ENCODE results near the gene HSF2BP. TPM values are rescaled to one million over a fixed set of nuclear protein-coding genes. Genes with fewer than 3 reads are reported as not detected.
"Not testable (repeated sequence)": the region's sequence is repeated elsewhere in the genome, so short reads cannot be mapped to it uniquely, and the experiment has no call there.

Gene HSF2BP
- total RNA-seq, 1 donor from 2014 or later = 0.26 TPM

DNA sequence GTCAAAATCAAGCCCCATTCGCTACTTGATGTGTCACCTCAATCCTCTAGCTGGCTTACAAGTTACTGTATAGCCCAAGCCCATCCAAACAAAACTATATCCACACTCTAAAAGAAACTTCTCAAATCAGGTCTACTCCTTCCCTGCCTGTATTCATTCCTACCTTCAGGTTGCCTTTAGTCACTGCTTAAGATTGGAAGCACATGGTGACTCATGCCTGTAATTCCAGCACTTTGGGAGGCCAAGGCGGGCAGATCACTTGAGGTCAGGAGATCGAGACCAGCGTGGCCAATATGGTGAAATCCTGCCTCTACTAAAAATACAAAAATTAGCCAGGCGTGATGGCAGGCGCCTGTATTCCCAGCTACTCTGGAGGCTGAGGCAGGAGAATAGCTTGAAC lies 7.4 kb downstream of the HSF2BP start:
- not testable (repeated sequence) for DNase-seq (ENCODE audit: low read depth in 2 of 2)

DNA sequence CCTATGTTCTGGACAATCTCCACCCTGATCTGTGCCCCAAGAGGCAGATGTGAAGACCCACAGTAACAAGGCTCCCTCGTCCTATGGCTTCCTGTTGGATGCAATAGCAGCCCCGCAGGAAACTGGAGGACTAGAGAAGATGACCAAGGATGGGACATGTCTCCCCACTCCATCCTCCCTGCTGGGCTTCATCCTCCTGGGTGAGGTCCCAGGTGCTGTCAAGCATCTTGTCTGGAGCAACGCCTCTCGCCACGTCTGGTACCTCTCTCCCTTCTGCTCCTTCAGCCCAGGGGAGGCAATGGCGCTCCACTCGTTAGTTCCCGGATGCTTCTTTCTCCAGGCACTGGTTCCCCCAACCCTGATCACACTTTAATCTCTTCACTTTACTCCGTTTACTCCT lies 11.1 kb downstream of the HSF2BP start:
- DNase-seq (ENCODE audit: low read depth in 2 of 2) = no peak

DNA sequence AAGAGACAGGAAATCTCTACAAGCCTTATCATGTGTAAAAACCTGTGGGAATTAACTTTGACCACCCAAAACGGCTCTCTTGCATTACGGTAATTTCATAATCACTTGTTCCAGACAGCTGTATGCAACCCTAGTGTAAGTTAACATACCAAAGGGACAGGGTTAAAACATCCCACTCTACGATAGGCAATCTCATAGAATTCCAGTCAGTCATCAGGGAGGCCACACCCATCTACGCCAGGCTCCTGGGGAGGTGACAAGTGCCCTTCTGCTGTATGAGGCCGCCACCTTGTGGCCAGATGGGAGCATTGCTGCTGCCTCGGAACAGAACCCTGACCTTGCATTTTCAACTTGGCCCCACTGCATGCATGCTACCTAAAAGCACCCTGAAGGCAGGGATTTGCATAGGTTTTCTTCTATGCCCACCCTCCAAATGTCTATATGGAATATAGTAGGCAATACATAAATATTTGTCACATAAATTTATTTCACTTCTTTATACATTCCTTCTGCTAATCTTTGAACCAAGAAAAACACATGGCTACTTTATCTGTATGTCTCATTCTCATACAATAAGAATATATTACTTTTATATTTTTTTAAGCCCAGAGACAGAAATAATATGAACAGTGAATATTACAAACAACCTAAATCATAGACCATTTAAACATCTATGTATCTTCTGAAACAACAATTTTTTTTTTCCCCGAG lies 12.6 kb downstream of the HSF2BP start:
- peak; percentile 84 to 92 for DNase-seq (ENCODE audit: low read depth in 2 of 2)

DNA sequence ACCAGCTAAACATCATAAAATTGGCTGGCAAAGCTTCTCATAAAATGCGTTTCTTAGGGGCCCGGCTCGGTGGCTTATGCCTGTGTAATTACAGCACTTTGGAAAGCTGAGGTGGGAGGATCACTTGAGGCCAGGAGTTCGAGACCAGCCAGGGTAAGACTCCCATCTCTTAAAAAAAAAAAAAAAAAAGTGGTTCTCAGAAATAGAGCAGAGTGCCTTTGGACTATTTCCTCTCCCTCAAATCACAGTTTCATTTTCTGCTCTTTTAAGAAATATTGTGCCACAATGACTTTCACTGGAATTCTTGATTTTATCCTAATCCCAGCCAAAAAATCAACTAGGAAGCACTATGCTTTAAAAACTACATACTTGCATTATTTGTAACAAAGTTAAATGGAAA lies 13.3 kb downstream of the HSF2BP start:
- no peak for DNase-seq (ENCODE audit: low read depth in 2 of 2)

DNA sequence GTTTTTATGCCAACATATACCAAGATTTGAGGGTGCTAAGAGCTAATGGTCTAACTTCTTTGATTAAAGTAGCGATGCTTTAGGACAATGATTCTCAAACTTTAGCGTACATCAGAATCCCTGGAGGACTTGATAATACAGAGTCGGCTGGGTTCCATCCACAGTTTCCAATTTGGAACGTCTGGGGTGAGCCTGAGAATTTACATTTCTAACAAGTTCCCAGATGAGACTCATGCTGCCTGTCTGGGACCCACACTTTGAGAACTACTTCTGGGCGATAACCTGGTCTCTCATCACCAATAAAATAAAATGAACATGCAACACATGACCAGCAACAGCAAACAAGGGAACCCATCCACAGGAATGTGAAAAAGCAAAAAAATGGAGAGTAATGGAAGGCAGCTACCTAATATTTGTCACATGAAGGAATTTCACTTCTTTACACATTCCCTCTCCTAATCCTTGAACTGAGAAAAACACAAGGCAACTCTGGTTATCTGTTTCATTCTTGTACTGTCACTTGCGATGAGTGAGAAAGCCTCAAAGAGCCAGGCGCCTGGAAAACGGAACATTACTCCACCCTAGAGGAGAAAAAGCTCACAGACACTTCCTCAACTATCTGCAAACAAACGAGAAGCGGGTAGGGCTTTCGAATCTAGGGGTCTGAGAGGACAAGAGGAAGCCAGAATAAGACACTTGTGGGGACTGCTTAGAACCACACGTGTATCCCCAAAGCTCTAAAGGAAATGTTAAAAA lies 14.0 kb downstream of the HSF2BP start:
- peak in 1 of 2 donors; percentile 73 for DNase-seq (ENCODE audit: low read depth in 2 of 2)

DNA sequence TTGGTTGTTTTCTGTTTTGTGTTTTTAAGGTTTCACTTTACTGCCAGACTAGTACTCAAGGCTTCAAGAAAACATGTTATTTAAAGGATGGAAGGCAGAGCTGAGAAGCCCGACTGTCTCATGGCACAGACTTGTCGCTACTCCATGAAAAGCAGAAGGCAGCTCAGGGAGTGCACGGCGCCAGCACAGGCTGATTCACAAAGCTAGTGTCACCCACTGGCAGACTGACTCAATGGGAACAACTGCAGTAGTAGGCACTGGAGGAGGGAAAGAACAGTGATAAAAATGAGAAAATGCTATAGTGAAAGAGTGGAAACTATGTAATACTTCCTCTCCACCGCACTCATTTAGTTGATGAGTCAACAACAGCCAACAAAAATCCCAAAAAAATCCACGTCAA lies 14.7 kb downstream of the HSF2BP start:
- peak in 1 of 2 donors; percentile 61 for DNase-seq (ENCODE audit: low read depth in 2 of 2)

DNA sequence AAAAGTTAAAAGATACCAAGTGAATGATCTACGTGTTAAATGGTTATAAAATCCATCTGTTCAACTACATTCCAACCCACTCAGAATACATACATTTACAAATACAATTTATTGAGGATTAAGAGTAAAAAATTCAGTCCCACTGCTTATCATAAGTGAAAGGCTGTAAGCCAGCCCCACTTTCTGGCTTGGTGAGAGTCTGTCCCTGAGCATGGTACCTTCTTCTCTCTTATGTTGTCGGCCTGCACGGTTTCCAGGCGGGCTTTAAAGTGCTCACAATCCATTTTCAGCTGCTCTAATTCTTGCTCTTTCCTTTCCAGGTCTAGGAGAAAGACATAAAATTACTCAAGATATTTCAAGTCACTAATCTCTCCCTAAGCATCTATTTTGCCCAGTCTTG lies 15.2 kb downstream of the HSF2BP start:
- DNase-seq (ENCODE audit: low read depth in 2 of 2) = no peak

DNA sequence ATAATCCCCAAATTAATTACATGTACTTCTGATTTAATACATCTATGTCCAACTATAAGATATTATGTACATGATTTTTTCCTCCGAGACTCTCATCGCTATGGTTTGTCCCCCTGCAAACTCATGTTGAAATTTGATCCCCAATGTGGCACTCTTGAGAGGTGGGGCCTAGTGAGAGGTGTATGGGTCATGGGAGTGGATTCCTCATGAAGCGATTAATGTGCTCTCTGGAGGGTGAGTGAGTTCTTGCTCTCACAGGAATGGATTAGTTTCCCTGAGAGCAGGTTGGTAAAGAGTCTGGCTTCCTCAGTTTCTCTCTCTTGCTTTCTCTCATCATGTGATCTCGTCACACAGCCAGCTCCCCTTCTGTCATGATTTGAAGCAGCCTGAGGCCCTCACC lies 16.1 kb downstream of the HSF2BP start:
- DNase-seq (ENCODE audit: low read depth in 2 of 2) = no peak

DNA sequence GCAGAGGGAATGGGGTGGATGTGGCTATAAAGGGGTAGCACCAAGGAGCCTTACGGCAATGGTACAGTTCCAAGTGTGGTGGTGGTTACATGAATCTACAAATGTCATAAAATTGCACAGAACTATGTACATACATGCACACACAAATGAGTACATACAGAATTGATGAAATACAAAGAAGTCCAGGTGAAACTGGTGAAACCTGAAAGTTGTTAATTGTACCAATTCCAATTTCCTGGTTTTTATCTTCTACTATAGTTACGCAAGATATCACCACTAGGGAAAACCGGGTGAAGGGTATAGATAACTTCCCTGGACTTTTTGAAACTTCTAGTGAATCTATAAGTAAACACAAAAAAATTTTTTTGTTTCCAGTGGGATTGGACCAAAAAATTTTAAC lies 18.9 kb downstream of the HSF2BP start:
- DNase-seq (ENCODE audit: low read depth in 2 of 2) = no peak

DNA sequence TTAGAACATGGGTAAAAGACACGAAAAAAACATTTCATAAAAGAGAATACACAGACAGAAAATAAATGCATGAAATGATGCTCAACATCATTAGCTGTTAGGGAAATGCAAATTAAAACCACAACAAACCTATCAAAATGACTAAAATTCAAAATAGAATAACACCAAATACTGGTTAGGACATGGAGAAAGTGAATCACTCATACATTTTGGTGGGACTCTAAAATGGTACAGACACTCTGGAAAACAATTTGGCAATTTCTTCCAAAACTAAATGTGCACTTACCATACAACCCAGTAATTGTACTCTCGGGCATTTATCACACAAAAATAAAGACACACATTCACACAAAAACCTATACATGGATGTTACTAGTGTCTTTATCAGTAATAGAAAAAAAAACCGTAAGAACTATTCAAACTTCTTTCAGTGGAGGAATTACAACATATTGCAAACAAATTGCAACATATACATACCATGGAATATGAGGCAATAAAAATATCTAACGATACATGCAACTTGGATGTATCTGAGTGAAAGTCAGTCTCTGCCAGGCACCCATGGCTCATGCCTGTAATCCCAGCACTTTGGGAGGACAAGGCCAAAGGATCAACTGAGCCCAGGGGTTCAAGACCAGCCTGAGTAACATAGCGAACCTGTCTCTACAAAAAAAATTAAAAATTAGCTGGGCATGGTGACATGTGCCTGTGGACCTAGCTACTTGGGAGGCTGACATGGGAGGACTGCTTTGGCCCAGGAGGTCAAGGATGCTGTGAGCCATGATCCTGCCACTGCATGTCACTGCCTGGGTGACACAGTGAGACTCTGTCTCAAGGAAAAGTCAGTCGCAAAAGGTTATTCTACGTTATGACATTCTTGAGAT lies 19.6 kb downstream of the HSF2BP start:
- no peak for DNase-seq (ENCODE audit: low read depth in 2 of 2)

DNA sequence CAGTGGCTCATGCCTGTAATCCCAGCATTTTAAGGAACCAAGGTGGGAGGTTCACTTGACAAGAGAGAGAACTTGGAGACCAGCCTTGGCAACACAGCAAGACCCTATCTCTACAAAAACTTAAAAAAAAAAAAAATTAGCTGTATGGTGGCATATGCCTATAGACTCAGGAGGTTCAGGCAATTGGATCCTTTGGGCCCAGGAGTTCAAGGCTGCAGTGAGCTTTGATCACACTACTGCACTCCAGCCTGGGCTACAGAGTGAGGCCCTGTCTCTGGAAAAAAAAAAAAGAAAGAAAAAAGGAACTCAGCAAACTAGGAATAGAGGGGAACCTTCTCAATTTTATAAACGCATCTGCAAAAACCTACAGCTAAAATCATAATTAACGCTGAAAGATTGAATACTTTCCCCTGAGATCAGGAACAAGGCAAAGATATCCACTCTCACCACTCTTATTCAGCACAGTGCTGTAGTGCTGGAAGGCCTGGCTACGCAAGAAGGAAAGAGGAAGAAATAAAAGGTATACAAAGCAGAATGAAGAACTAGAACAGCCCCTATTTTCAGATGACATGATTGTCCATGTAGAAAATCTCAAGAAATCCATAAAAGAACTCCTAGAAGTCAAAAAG lies 21.6 kb downstream of the HSF2BP start:
- no peak for DNase-seq (ENCODE audit: low read depth in 2 of 2)

DNA sequence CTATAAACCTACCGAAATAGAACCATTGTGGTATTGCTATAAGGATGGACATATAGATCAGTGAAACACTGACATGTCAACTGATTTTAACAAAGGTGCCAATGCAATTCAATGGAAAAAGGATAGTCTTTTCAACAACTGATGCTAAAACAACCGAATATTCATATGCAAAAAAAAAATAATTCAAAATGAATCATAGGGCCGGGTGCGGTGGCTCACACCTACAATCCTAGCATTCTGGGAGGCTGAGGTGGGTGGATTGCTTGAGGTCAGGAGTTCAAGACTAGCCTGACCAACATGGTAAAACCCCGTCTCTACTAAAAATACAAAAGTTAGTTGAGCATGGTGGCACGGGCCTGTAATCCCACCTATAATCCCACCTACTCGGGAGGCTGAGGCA lies 23.9 kb downstream of the HSF2BP start:
- no peak for DNase-seq (ENCODE audit: low read depth in 2 of 2)

DNA sequence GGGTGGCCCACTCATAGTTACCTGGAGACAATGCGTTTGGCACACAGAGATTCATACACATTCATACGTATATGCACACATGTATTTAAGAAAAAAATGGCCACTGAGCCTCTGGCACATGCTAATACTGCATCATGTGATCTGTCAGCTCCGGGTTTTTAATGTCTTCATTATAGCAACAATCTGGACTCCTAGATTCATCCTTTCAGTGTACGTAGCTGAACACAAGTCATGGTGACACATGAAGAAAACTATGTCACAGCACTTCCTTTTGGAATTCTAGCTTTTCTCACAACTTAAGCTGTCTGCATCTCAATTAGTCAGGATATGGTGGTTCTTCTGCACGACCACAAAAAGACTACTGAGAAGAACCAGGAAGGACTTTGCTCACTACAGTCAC lies 24.7 kb downstream of the HSF2BP start:
- no peak for DNase-seq (ENCODE audit: low read depth in 2 of 2)

DNA sequence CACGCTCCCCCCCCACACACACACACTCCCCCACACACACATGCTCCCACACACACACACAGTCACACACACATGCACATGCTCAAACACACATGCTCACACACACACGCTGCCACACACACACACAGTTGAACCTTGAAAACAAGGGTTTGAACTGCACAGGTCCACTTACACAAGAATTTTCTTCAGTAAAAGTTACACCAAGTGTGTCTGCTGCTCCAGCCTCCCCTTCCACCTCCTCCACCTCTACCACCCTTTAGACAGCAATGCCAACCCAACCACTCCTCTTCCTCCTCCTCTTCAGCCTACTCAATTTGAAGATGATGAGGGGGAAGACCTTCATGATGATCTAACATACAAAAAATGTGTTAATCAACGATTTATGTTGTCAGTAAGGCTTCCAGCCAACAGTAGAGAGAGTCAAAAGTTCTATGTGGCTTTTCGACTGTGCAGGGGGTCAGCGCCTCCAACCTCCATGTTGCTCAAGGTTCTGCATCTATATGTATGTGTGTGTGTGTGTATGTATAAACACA lies 26.8 kb downstream of the HSF2BP start:
- no peak for DNase-seq (ENCODE audit: low read depth in 2 of 2)

DNA sequence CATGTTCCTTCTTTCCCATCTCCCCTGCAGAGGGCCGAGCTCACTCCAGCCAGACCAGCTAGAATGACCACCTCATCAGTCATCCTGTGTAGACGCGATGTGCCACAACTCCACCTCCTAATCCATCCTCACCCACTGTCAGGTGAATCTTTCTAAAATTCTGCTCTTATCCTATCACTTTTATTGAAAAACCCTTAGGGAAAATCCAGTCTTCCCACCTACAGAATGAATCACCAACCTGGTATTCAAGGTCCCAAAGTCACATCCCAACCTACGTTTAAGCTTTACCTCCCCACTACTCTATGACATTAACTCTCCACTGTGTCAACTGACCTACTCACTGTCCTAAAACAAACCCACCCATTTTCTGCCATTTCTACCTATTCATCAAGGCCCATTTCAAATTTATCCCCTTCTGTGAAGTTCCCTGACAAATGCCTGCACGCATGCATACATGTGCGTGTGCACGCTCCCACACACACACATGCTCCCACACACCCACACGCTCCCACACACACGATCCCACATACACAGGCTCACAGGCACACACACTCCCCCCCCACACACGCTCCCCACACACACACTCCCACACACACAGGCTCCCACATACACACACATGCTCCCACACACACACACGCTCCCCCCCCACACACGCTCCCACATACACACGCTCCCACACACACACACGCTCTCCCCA lies 27.7 kb downstream of the HSF2BP start:
- no peak for DNase-seq (ENCODE audit: low read depth in 2 of 2)

DNA sequence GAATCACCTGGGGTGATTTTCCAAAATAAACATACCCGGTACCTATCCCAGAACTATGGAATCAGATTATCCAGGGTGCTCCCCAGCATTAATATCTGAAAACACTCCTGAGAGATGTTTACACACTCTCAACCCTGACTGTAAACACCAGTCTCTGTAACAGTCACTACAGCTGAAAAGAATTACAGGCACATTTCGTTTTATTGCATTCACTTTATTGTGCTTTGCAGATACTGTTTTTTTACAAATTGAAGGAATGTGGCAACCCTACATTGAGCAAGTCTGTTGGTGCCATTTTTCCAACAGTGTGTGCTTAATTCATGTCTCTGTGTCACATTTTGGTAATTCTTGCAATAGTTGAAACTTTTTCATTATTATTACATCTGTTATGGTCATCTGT lies 31.8 kb downstream of the HSF2BP start:
- no peak for DNase-seq (ENCODE audit: low read depth in 2 of 2)

DNA sequence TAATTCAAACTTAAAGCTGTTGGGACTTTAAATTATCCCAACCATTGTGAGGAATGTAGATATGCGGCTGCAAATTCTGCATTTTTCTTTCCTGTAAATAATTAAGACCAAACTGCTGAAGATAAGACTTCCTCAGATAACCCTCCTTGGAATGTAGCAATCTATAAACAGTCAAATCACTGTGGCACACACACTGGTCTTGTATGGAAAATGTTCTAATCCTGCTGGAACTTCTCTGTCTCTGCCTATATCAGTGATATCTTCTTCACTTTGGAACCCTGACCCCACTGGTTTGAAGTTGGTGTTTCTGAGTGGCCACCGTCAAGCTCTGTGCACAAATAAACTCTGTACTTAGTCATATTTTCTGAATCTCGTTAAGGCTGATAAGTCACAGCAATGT lies 32.9 kb downstream of the HSF2BP start:
- DNase-seq (ENCODE audit: low read depth in 2 of 2) = no peak

DNA sequence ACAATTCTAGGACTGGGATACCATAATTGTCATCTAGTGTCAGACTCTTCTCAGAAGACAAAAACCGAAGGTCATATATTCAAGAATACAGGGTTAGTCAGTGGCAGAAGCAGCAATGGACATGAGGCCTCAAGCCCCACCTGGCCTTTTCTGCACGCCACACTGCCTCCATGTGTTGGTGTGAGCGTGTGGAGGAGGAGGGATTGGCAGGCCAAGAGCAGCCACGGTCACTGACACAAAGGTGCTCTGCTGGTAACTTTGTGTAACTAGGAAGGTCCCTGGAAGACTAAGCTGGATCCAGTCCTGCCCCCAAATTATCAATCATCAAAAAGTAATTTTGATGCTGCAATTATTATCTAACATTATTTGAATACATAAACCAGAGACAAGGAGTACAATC lies 34.9 kb downstream of the HSF2BP start:
- DNase-seq (ENCODE audit: low read depth in 2 of 2) = no peak

DNA sequence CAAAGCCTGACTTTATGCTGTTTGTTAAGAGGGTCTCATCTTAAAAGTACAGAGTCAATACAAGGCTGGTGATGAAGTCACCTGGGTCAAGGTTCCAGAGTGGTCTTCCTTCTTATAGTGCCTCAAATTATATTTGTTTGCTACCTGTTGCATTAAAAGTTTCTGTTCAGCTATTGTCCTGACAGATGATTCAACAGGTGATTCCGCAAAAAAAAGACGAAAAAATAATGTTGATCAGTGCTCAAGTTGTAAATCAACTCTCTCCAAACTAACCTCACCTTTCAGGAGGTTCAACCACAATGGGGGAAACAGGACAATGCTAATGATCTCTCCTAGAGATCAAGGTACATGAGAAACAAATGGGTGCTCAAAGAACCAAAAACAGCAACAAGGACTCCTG lies 35.7 kb downstream of the HSF2BP start:
- DNase-seq (ENCODE audit: low read depth in 2 of 2) = no peak

DNA sequence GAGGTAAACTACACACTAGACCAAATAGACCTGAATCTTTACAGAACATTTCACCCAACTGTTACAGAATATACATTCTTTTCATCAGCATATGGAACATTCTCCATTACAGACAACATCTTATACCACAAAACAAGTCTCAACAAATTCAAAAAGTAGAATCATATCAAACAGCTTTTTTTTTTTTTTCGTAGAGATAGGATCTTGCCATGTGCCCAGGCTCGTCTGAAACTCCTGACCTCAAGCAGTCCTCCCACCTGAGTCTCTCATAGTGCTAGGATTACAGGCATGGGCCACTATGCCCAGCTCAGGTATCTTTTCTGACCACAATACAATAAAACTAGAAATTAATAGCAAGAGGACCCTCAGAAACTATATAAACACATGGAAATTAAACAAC lies 36.5 kb downstream of the HSF2BP start:
- no peak for DNase-seq (ENCODE audit: low read depth in 2 of 2)

DNA sequence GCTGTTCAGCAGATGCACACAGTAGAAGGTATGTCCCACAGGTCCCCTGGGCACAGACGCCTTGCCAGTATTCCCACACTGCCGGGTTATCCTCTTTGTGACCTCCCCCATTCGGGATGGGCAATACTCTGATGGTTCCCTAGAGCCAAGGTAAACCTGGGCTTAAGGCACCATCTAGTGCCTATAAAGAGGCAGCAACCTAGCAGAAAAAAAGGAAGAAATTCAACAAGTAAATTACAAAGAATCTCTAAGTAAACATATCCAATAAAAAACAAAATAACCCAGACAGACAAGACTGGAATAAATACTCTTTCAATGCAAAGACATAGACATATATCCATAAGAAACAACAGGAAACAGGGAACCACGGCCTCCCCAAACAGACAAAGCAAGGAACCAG lies 39.4 kb downstream of the HSF2BP start:
- no peak for DNase-seq (ENCODE audit: low read depth in 2 of 2)

All from dermis microvascular lymphatic vessel endothelial cell (primary cell).